Activated T-cell treated with anti-CD3 and anti-CD28 coated beads, Interleukin-2, amount 50 U/mL, for 4 hours (primary cell): ENCODE measurements around the gene EAF1. TPM values are rescaled to one million over a fixed set of nuclear protein-coding genes. Genes with fewer than 3 reads are reported as not detected.
A peak's percentile ranks its signal among the peaks of the same experiment; 100 is the strongest.
"Not testable (repeated sequence)": the region's sequence is repeated elsewhere in the genome, so short reads cannot be mapped to it uniquely, and the experiment has no call there.

ENCODE experiments used
- ATAC-seq, 2 donors: fragments of 200-7000 bp; cut with Tn5 transposase; one replicate each; pipeline ENCODE4 v1.10.0; 2021
- DNase-seq: peaks from one replicate; pipeline ENCODE4 v3.0.0-alpha.2; 2020
- H3K27me3 Mint-ChIP-seq: one replicate; pipeline ENCODE4 v1.8.0; 2021; ENCODE audit warnings: low read depth, mixed read lengths
- H3K36me3 Mint-ChIP-seq: one replicate; pipeline ENCODE4 v1.8.0; 2022; ENCODE audit warnings: mixed read lengths; ENCODE audit not compliant: insufficient read depth
- H3K4me1 Mint-ChIP-seq: one replicate; pipeline ENCODE4 v1.8.0; 2021; ENCODE audit warnings: low read depth, mixed read lengths
- H3K4me3 Mint-ChIP-seq: one replicate; pipeline ENCODE4 v1.8.0; 2021; ENCODE audit warnings: mild to moderate bottlenecking, moderate library complexity, mixed read lengths
- H3K9me3 Mint-ChIP-seq: one replicate; pipeline ENCODE4 v1.8.0; 2021; ENCODE audit warnings: mixed read lengths
- total RNA-seq, 3 donors: library from RNA; stranded (reverse); gene quantifications; one replicate each; pipeline ENCODE4 v1.2.1, GENCODE V29; 2021

EAF1 gene
- 10 to 100 TPM; 21.8 to 33.2 (median 30.7) TPM for total RNA-seq

GRCh38 chr3:15427182-15427880 lies at the start of gene EAF1, which contains the start of gene METTL6:
Gene EAF1 (plus strand): TSS chr3:15427598. CDS start chr3:15427780, 182 bp downstream.
Gene METTL6 (minus strand): TSS chr3:15427544. CDS start chr3:15426511, 1,033 bp downstream.
- H3K36me3 Mint-ChIP-seq, result peaks cover 26% of the 10 kb centered on the region
- peaks cover 52% of the 10 kb centered on the region for H3K4me1 Mint-ChIP-seq

GRCh38 chr3:15377961-15378791 lies 49.2 kb upstream of the EAF1 start:
- H3K4me1 Mint-ChIP-seq, result peaks cover 17% of the 10 kb centered on the region
- DNase-seq (peak; percentile 92), ATAC-seq (peak; percentile 95)
- H3K27me3 Mint-ChIP-seq, result no peaks in the 10 kb centered on the region
- H3K4me3 Mint-ChIP-seq, result no peak overlapping the region
- no peaks in the 10 kb centered on the region for H3K36me3 Mint-ChIP-seq
- H3K9me3 Mint-ChIP-seq, result no peaks in the 10 kb centered on the region

More at GRCh38 chr3:15427182-15427880, at the start of gene EAF1, which contains the start of gene METTL6:
- no peaks in the 10 kb centered on the region for H3K27me3 Mint-ChIP-seq
- H3K9me3 Mint-ChIP-seq, result no peaks in the 10 kb centered on the region
- peak; percentile 79 for DNase-seq
- peak within 1 kb of the TSS; percentile 100 for H3K4me3 Mint-ChIP-seq
- peak; percentile 85 to 86 for ATAC-seq

- no peaks in the 10 kb centered on the region for H3K36me3 Mint-ChIP-seq
- no peaks in the 10 kb centered on the region for H3K9me3 Mint-ChIP-seq
- H3K27me3 Mint-ChIP-seq, result no peaks in the 10 kb centered on the region
- H3K4me3 Mint-ChIP-seq, result no peak overlapping the region
- DNase-seq (no peak), ATAC-seq (no peak)
- H3K4me1 Mint-ChIP-seq, result peaks cover 18% of the 10 kb centered on the region
Observed at GRCh38 chr3:15380980-15381890, 46.2 kb upstream of the EAF1 start.

GRCh38 chr3:15382405-15382923 lies 44.9 kb upstream of the EAF1 start:
- no peaks in the 10 kb centered on the region for H3K27me3 Mint-ChIP-seq
- ATAC-seq (no peak), DNase-seq (no peak)
- H3K4me3 Mint-ChIP-seq, result no peak overlapping the region
- peaks cover 2% of the 10 kb centered on the region for H3K36me3 Mint-ChIP-seq
- no peaks in the 10 kb centered on the region for H3K9me3 Mint-ChIP-seq
- H3K4me1 Mint-ChIP-seq, result peaks cover 17% of the 10 kb centered on the region

- Mint-ChIP-seq H3K36me3 (peaks cover 3% of the 10 kb centered on the region), H3K4me1 (peaks cover 12% of the 10 kb centered on the region), H3K4me3 (no peak overlapping the region), H3K27me3 (no peaks in the 10 kb centered on the region), H3K9me3 (no peaks in the 10 kb centered on the region)
- DNase-seq, result no peak
- no peak for ATAC-seq
Observed at GRCh38 chr3:15384510-15385237, 42.7 kb upstream of the EAF1 start.

GRCh38 chr3:15385238-15385695 lies 42.1 kb upstream of the EAF1 start:
- not testable (repeated sequence) for ATAC-seq, H3K27me3 Mint-ChIP-seq, H3K9me3 Mint-ChIP-seq, H3K4me3 Mint-ChIP-seq, H3K36me3 Mint-ChIP-seq, DNase-seq
- H3K4me1 Mint-ChIP-seq, result peaks cover 12% of the 10 kb centered on the region

GRCh38 chr3:15385901-15386653 lies 41.3 kb upstream of the EAF1 start:
- Mint-ChIP-seq H3K4me1 (peaks cover 16% of the 10 kb centered on the region), H3K27me3 (no peaks in the 10 kb centered on the region), H3K36me3 (peaks cover 3% of the 10 kb centered on the region), H3K4me3 (no peak overlapping the region), H3K9me3 (no peaks in the 10 kb centered on the region)
- DNase-seq, result no peak
- ATAC-seq, result no peak

- ATAC-seq, H3K27me3 Mint-ChIP-seq, H3K36me3 Mint-ChIP-seq, H3K4me3 Mint-ChIP-seq, H3K9me3 Mint-ChIP-seq, DNase-seq: not testable (repeated sequence)
- H3K4me1 Mint-ChIP-seq, result peaks cover 16% of the 10 kb centered on the region
Observed at GRCh38 chr3:15386654-15386955, 40.8 kb upstream of the EAF1 start.

- Mint-ChIP-seq H3K27me3 (no peaks in the 10 kb centered on the region), H3K36me3 (peaks cover 3% of the 10 kb centered on the region), H3K4me3 (no peak overlapping the region), H3K9me3 (no peaks in the 10 kb centered on the region), H3K4me1 (peaks cover 16% of the 10 kb centered on the region)
- DNase-seq (no peak), ATAC-seq (no peak)
Observed at GRCh38 chr3:15387171-15387581, 40.2 kb upstream of the EAF1 start.

GRCh38 chr3:15387735-15388134 lies 39.7 kb upstream of the EAF1 start:
- H3K36me3 Mint-ChIP-seq, result peaks cover 3% of the 10 kb centered on the region
- no peak for DNase-seq
- H3K27me3 Mint-ChIP-seq, result no peaks in the 10 kb centered on the region
- no peak for ATAC-seq
- no peak overlapping the region for H3K4me3 Mint-ChIP-seq
- no peaks in the 10 kb centered on the region for H3K9me3 Mint-ChIP-seq
- H3K4me1 Mint-ChIP-seq, result peaks cover 14% of the 10 kb centered on the region

GRCh38 chr3:15388335-15388734 lies 39.1 kb upstream of the EAF1 start:
- DNase-seq, H3K4me3 Mint-ChIP-seq, ATAC-seq: not testable (repeated sequence)

GRCh38 chr3:15390460-15390859 lies 36.9 kb upstream of the EAF1 start:
- no peak overlapping the region for H3K4me3 Mint-ChIP-seq

More at GRCh38 chr3:15388335-15388734, 39.1 kb upstream of the EAF1 start:
- peaks cover 15% of the 10 kb centered on the region for H3K4me1 Mint-ChIP-seq
- H3K9me3 Mint-ChIP-seq, H3K36me3 Mint-ChIP-seq, H3K27me3 Mint-ChIP-seq: not testable (repeated sequence)

GRCh38 chr3:15391007-15391406 lies 36.4 kb upstream of the EAF1 start:
- Mint-ChIP-seq H3K9me3 (no peaks in the 10 kb centered on the region), H3K4me1 (peaks cover 9% of the 10 kb centered on the region), H3K4me3 (no peak overlapping the region), H3K36me3 (peaks cover 3% of the 10 kb centered on the region), H3K27me3 (no peaks in the 10 kb centered on the region)
- DNase-seq (no peak), ATAC-seq (no peak)

More at GRCh38 chr3:15390460-15390859, 36.9 kb upstream of the EAF1 start:
- H3K36me3 Mint-ChIP-seq, result peaks cover 3% of the 10 kb centered on the region
- DNase-seq (no peak), ATAC-seq (no peak)
- peaks cover 12% of the 10 kb centered on the region for H3K4me1 Mint-ChIP-seq
- no peaks in the 10 kb centered on the region for H3K9me3 Mint-ChIP-seq
- H3K27me3 Mint-ChIP-seq, result no peaks in the 10 kb centered on the region
